Stimulated activated naive CD8-positive, alpha-beta T cell treated with anti-CD3 and anti-CD28 coated beads, Interleukin-15, Interleukin-2, amounts not matched to agents 100 U/mL and 50 U/mL, for 24 hours (primary cell): ENCODE data around the gene CPNE6.

ENCODE experiments used
- ATAC-seq: fragments of 150-1000 bp; cut with Tn5 transposase; one replicate; pipeline ENCODE4 v1.10.0; 2021
- DNase-seq: peaks from one replicate; pipeline ENCODE4 v3.0.0; 2021

CPNE6 gene

DNA sequence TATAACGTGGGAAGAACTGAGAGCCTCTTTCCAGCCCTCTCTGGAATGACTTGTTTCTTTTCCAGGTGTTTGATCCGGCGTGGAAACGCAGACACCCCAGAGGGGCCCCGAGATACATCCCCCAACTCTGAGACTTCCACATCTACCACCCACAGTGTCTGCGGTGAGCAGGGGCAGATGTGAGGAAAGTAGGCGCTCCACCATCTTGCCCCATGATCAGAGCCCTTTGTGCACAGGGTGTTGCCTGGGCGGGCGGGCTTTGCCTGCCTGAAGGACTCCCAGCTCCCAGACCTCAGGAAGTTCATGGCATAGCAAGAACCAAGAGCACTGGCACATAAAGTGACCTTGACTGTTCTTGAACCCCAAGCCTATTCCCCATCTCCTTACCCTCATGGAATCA lies 16.7 kb upstream of the CPNE6 start:
- DNase-seq: no peak
- no peak for ATAC-seq

DNA sequence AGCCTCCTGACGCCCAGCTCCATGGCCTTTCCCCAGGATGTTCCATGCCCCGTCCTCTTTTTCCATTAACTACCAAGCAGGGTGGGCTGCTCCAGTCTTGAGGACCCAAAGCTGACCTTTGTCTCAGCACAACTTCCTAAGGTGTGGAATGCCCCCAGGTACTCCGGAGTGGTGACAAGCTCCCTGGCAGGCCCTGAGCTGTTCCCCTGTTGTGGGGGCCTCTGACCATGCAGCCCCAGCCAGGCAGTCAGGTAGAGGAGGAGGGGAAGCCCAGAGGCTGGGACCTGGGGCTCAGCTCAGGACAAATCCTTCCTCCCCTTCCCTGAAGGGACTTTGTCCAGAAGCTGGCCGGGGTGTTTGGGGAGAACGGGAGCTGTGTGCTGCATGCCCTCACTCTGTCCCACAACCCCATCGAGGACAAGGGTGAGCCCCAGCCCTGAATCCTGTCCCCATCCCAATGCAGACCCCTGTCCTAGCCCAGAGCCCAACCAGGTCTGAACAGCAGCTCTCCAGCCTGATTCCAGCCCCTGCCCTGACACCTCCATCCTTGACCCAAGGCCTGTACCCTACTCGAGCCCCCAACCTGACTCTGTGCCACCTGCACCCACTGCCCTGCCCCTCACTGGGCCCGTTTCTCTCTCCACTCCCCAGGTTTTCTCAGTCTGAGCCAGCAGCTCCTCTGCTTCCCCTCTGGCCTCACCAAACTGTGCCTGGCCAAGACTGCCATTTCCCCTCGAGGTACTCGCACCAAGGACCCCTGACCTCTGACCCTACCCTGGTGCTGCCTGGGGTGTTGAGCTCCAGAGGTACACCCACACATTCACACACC lies 15.2 kb upstream of the CPNE6 start:
- no peak for DNase-seq

DNA sequence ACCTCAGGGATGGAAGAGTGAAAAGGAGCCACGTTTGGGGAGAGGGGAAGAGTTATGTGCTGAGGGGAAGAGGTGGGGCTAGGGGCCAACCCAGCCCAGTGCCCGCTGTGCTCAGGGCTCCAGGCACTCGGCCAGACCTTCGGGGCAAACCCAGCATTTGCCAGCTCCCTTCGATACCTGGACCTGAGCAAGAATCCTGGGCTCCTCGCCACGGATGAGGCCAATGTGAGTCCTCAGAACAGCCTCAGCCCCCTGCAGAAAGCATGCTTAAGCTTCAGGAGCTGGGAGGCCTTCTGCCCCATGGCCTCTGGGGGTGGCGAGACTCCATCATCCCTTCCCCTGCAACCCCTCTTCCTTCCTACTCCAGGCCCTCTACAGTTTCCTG lies 14.6 kb upstream of the CPNE6 start:
- DNase-seq: no peak

More for the DNA sequence above, 15.2 kb upstream of the CPNE6 start:
- ATAC-seq: no peak

DNA sequence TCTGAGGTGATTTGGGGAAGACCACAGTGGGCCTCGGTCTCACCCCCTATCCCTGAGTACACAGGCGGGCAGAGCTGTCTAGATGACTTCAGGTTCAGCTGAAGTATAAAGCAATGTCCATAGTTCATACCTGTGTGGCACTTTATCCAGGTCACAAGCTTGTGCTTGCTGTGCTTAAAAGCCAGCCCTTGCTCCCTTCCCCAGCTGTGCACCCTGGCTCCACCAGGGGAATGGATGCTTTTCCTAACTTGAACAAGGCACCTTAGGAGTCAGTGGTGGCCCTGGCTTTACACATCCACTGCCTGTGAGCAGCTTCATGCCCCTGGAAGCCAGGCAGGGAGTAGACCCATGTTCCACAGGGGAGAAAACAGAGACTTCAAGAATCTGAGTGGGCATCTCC lies 14.1 kb upstream of the CPNE6 start:
- ATAC-seq (no peak), DNase-seq (no peak)

More for the DNA sequence above, 14.6 kb upstream of the CPNE6 start:
- no peak for ATAC-seq

DNA sequence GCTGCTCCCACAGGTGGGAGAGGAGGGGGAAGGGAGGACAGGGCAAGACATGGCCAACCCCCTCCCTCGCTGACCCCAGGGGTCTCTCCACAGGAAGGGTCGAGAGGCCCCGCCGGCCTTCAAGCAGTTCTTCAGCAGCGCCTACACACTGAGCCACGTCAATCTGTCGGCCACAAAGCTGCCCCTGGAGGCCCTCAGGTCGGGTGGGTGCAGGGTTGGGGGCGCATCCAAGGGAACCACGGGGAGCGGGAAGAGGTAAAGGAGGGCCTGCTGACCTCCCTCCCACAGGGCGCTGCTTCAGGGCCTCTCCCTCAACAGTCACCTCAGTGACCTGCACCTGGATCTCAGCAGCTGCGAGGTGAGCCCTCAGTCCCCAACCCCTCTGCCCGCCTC lies 13.5 kb upstream of the CPNE6 start:
- DNase-seq (no peak), ATAC-seq (no peak)

DNA sequence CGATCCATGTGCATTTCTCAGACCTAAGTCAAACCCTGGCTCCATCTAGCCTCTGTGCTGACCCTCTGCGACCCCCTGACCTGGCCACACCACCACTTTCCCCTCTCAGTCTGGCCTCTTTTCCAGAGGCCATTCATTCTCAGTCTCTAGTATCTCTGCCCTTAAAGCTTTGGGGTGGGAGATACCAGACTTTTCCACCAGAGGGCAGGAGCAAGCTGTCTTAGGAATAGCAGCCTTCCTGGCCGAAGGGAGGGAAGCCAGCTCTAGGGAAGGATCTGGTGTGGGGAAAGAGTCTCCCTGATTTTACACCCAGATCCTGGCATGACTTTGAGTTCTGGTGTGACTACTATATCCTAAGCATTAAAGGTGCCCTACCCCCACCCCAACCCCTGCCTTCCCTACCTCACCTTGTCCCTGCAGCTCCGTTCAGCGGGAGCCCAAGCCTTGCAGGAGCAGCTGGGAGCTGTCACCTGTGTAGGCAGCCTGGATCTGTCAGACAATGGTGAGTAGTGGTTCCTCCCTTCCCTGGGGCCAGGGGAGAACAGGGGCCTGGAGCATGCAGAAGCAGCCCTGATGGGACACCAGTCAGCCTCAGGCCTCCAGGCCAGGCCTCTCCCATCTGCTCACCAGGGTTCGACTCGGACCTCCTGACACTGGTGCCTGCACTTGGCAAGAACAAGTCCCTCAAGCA lies 13.0 kb upstream of the CPNE6 start:
- ATAC-seq: no peak
- no peak for DNase-seq

DNA sequence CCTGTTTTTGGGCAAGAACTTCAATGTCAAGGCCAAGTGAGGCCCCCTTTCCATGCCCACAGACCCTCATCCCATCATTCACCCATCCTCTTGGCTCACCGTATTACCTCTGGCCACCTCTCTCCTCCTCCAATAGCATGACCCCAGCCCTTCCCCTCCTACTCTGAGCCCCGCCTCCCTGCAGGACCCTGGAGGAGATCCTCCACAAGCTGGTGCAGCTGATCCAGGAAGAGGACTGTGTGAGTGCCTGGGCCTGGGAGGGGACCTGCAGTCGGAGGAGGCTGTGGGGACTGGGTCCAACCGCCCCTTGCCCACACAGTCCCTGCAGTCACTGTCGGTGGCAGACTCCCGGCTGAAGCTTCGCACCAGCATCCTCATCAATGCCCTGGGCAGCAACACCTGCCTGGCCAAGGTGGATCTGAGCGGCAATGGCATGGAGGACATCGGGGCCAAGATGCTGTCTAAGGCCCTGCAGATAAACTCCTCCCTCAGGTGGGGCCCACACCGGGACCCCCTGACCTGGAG lies 12.3 kb upstream of the CPNE6 start:
- DNase-seq (no peak), ATAC-seq (no peak)

DNA sequence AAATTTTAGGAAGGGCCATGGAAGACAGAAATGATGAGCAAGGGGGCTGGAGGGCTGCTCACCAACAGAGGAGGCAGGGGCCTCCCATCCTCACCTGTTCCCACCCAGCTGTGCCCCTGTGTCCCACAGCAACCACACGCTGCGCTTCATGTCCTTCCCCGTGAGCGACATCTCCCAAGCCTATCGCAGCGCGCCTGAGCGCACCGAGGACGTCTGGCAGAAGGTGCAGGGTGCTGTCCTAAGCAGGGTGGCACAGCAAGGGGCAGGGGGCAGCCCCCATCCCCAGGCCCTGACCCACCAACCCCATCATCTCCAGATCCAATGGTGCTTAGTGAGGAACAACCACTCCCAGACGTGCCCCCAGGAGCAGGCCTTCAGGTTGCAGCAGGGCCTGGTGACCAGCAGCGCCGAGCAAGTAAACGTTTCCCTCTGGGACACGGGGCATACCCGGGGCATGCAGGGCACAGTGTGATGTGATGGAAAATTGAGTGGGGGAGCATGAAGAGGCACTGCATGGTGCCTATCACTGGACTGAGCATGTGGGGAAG lies 11.4 kb upstream of the CPNE6 start:
- DNase-seq: no peak
- no peak for ATAC-seq

DNA sequence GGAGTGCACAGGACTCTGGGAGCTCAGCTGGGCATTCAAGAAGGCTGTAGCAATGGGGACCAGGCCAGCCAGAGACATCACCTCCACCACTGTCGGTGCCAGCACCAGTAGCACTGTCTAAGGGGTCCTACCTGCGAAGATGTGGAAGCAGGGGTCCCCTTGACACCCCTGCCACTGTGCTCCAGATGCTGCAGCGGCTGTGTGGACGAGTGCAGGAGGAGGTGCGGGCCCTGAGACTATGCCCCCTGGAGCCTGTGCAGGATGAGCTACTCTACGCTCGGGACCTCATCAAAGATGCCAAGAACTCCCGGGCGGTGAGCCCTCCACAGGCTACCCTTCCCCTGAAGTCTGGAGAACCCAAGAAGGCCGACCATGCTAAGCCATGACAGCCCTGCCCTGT lies 10.9 kb upstream of the CPNE6 start:
- ATAC-seq: no peak
- no peak for DNase-seq

DNA sequence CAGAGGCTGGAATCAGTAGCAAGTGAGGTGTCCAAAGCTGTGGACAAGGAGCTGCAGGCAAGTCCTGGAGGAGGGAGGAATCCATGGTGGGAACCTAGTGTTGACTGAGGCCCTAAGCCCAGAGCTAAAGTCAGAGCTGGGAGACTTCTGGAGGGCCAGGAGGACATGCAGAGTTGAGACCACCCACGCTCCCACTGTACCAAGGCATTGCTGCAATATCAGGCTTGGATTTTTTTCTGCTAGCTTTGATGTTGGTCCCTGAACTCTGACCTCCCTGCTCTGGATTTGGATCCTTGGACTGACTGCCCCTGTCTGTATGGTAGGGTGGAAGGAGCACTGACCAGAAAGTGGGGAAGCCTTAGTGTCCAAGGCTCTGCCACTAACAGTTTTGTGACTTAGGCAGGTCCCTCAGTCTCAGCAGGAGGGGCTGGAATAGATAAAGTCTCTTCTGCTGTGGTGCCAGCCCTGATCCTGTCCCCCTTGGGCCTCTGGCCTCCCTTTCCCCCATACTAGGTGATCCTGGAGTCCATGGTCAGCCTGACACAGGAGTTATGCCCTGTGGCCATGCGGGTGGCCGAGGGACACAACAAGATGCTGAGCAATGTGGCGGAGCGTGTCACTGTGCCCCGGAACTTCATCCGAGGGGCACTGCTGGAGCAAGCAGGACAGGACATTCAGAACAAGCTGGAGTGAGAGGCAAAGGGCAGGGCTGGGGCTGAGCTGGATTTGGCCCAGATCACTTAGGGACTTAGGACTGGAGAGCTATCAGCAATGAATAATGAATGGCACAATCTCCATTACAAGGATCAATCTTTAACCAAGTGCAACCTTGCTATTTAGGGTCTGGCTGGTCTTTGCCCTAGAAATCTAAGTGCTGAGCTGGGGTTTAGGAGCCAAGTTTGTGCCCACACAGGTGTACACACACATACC lies 10.1 kb upstream of the CPNE6 start:
- no peak for ATAC-seq
- no peak for DNase-seq

DNA sequence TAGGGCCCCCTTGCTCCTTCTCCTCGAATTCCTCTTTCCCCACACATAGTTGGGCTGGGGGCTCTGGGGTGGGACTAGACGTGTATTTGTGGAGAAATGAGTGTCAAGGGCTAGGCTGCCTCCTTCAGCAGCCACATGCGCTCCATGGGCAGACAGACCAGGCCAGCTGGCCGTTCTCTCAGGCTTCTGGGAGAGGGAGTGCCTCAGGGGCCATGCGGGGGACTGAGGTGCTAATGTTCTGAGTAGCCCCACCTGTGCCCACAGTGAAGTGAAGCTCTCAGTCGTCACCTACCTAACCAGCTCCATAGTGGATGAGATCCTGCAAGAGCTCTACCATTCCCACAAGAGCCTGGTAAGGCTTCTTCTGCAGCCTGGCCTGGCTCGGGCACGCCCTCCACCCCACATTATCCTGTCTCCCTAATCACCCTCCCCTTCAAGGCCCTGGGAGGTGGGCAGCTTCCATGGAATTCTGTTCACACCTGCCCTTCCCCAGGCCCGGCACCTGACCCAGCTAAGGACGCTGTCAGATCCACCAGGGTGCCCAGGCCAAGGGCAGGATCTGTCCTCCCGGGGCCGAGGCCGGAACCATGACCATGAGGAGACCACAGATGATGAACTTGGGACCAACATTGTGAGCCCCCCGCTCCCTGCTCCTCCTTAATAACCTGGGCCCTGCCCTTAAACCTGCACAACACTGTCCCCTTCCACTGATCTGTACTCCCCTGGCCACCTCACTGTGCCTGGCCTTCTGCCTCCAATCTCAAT lies 9.0 kb upstream of the CPNE6 start:
- no peak for ATAC-seq
- DNase-seq: no peak

DNA sequence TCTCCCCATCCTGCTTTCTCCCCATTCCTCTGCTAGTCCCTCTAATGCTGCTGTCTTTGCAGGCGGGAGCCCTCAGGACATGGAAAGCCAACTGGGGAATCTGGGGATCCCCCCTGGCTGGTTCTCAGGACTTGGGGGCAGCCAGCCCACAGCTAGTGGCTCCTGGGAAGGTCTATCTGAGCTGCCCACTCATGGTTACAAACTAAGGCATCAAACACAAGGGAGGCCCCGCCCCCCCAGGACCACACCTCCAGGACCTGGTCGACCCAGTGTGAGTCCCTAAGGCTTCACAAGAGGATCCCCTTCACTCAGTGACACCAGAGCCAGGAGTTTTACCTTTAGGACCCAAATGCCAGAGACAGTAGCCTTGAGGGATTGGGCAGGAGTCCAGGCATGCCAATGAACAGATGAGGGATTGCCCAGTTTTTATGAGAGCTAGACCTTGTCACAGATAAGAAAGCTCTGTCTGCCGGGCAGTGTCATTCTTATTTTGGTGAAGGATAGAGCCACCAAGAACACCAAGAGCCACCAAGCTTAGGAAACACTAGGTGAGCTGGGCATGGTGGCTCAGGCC lies 8.0 kb upstream of the CPNE6 start:
- DNase-seq (no peak), ATAC-seq (no peak)

DNA sequence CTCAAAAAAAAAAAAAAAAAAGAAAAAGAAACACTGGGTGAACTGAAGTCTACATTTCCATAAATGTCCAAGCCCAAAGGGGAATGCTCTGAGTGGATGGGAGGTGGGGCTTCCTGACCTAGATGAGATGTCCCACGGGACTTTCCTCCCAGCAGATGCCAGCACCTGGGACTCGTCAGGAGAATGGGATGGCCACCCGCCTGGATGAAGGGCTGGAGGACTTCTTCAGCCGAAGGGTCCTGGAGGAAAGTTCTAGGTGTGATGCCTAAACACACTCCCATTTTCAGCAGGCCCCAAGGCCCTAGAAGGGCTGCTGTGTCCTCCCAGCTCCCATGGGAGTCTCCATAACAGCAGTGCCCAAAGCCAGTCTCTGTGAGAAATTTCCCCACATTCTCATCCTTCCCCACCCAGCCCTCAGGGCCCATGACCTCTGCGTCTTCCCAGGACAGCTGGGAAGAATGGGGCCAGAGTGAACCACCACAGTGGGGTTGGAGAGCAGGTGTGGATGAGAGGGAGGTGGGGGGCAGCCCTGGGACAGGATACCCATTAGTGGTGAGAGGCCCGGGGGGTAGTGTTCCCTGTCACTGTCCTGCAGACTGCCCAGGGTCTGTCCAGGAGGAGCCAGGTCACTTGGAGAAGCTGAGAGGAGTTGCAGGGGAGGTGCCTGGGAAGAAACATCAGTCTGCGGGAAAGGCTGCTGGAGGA lies 7.1 kb upstream of the CPNE6 start:
- DNase-seq (no peak), ATAC-seq (no peak)

DNA sequence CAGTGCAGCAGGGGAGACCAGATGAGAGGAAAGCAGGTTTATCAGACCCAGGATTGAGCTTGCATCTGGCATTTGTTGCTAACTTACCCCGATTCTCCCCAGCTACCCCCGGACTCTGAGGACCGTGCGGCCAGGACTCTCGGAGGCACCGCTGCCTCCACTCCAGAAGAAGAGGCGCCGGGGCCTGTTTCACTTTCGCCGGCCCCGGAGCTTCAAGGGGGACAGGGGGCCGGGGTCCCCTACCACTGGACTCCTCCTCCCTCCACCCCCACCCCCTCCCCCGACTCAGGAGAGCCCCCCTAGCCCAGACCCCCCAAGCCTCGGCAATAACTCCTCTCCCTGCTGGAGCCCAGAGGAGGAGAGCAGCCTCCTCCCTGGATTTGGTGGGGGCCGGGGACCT lies 6.5 kb upstream of the CPNE6 start:
- ATAC-seq: no peak
- DNase-seq: no peak

DNA sequence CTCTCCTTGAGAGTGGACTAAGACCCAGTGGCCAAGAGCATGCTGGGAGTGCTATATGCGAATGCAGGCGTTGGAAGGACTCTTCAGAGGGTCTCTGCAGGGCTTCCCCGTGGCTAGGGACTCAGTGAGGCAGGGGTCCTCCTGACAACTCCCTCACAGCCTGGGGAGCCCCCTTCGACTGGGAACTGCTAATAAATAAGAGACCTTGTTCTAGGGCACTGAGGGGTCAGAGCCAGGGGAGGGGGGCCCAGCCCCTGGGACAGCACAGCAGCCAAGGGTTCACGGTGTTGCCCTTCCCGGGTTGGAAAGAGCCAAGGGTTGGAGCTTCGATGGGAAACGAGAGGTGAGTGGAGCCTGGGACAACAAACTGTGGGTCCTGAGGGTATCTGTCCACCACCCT lies 6.0 kb upstream of the CPNE6 start:
- ATAC-seq (no peak), DNase-seq (no peak)

DNA sequence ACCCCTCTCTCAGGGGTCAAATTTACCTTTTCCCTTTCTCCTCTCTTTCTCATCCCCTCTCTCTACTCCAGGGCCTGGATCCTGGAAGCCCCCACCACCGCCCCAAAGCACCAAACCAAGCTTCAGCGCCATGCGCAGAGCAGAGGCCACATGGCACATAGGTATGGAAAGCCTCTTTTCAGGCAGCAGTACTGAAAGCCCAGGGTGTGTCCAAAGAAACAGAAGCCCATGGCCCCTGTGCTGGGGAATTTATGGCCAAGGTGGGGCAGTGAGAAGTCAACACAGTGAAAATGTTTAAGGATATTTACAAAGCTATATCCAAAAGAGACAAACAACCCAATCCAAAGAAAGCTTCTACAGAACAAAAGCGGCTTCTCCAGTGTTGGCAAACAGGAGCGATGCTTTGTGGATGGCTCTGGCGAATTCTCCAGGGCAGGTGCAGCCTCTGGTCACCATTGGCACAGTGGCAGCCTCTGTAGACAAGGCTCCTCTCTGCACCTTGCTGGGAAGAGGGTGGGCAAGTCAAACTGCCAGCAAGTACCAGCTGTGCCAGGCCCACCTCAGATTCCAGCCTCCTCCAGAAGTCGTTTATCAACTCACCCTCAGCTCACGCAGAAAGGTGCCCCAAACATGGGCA lies 4.7 kb upstream of the CPNE6 start:
- no peak for DNase-seq

DNA sequence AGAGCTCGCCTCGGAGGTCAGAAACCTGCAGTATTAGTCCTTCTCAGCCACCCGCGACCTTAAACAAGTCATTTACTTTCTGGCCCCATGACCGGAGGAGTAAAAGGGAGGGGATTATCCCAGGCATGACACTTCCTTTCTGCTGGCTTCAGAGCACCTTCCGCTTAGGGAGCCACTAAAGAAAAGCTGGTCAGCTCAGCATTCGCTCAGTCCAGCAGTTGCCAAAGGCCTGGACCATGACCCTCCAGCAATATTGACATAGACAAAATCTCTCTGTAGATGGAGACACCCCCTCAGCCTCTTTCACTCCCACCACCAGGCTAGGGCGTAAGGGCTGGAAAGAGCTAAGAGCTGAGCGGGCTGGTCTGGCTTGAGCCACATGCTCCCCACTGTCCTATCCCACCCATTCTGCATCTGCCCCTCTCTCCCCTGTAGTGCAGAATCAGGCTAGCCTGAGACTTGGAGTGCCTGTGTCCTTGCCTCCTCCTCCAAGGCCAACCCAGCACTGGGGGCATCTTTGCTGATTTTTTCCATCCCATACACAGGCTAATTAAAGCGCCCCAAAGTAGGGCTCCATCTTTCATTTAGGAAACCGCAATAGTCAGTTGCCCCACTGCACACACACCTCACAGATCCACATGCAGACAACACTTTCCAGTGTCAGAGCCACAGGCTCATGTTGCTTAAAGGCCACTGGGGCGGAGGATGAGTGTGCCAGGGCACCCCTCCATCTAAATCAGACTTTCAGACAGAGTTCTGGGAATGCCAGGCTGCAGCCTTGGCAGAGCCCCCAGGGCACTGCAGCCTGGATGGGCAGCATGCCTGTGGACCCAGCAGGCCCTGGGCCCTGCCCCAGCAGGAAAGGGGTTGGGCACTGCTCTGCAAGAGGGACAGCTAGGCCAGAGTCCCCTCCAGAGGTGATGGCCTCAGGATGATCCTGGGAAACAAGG lies 4.0 kb upstream of the CPNE6 start:
- ATAC-seq (no peak), DNase-seq (no peak)

More for the DNA sequence above, 4.7 kb upstream of the CPNE6 start:
- no peak for ATAC-seq

DNA sequence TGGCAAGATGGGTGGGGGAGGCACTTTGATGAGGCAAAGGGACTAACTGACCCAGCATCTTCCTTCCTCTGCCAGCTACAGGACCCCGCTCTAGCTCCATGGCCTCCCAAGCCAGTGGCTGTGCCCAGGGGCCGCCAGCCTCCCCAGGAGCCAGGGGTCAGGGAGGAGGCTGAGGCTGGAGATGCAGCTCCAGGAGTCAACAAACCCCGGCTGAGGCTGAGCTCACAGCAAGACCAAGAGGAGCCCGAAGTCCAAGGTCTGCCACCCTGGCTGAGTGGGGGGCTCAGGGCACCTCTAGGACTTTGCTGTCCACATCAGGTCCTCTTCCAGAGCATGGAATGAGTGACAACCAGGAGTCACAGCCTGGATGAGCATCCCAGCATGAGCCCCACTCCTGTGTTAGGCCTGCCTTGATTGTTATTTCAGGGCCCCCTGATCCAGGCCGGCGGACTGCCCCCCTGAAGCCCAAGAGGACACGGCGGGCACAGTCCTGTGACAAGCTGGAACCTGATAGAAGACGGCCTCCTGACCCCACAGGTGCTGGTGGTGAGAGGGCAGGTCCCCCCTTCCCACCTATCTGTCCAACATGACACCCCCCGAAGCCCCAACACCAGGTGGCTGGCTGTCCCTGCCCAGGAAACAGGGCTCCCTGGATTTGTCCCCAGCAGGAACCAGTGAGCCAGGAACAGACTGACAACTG lies 2.5 kb upstream of the CPNE6 start:
- DNase-seq (no peak), ATAC-seq (no peak)
